Large intestine (tissue), 12 donors: ENCODE results near the gene ZCCHC10. TPM values are rescaled to one million over a fixed set of nuclear protein-coding genes. Genes with fewer than 3 reads are reported as not detected.

ENCODE experiments used
- DNase-seq, 2 donors: peaks; one replicate each; pipeline versions ENCODE4 v3.0.0 to v3.0.0-alpha.2; 2013
- H3K27ac ChIP-seq: one replicate; pipeline ENCODE4 v1.5.1; 2013; ENCODE audit warnings: low read length
- H3K27me3 ChIP-seq: 2 replicates; pipeline ENCODE4 v1.6.1; 2013; ENCODE audit warnings: low read length; ENCODE audit not compliant: control insufficient read depth, insufficient read depth
- H3K36me3 ChIP-seq: 2 replicates; pipeline ENCODE4 v1.6.1; 2013; ENCODE audit warnings: low read length; ENCODE audit not compliant: control insufficient read depth, insufficient read depth
- H3K4me1 ChIP-seq: one replicate; pipeline ENCODE4 v1.6.1; 2013; ENCODE audit warnings: low read length; ENCODE audit not compliant: control insufficient read depth, insufficient read depth
- H3K4me3 ChIP-seq: one replicate; pipeline ENCODE4 v1.5.1; 2013; ENCODE audit warnings: low read length
- H3K9me3 ChIP-seq: one replicate; pipeline ENCODE4 v1.6.1; 2013; ENCODE audit warnings: mild to moderate bottlenecking, low read depth, low read length, moderate library complexity; ENCODE audit not compliant: control insufficient read depth
- WGBS: methylation state at CpG from one replicate; pipeline ENCODE4 v1.1.5; 2013; ENCODE audit warnings: low lambda C conversion rate; ENCODE audit not compliant: insufficient coverage; 5-methylcytosine and 5-hydroxymethylcytosine counted together
- long read RNA-seq, 11 donors: transcript quantifications; one replicate each; lab custom pipeline, GENCODE V29; 2026
- polyA plus RNA-seq: library from polyadenylated mRNA; unstranded; fragments of 120-200 nt; gene quantifications from one replicate; pipeline ENCODE4 v1.2.1, GENCODE V29; 2013

Gene ZCCHC10
- 25.3 TPM for polyA plus RNA-seq
- long read RNA-seq, donor 1, partial matches to known transcripts: 16 of 30 reads
- long read RNA-seq, donor 1, other reads (novel, unspliced or antisense): 8 of 30 reads
- long read RNA-seq, donor 2, transcript ZCCHC10-201 (4 exons, 2,178 nt): major isoform, 7 of 16 reads
- long read RNA-seq, donor 2, partial matches to known transcripts: 0 of 16 reads
- long read RNA-seq, donor 2, other reads (novel, unspliced or antisense): 0 of 16 reads
- long read RNA-seq, donor 3, transcript ZCCHC10-203 (3 exons, 325 nt): minor isoform, 9 of 51 reads
- long read RNA-seq, donor 3, transcript ZCCHC10-201 (4 exons, 2,178 nt): major isoform, 22 of 51 reads
- long read RNA-seq, donor 3, transcript ZCCHC10-206 (4 exons, 608 nt): minor isoform, 7 of 51 reads
- long read RNA-seq, donor 3, transcript ZCCHC10-207 (5 exons, 1,070 nt): minor isoform, 6 of 51 reads
- long read RNA-seq, donor 3, partial matches to known transcripts: 0 of 51 reads
- long read RNA-seq, donor 3, other reads (novel, unspliced or antisense): 0 of 51 reads
- long read RNA-seq, donor 4, partial matches to known transcripts: 0 of 2 reads
- long read RNA-seq, donor 4, other reads (novel, unspliced or antisense): 0 of 2 reads
- long read RNA-seq, donor 5, transcript ZCCHC10-201 (4 exons, 2,178 nt): major isoform, 7 of 9 reads
- long read RNA-seq, donor 5, partial matches to known transcripts: 0 of 9 reads
- long read RNA-seq, donor 5, other reads (novel, unspliced or antisense): 0 of 9 reads
- long read RNA-seq, donor 6, transcript ZCCHC10-201 (4 exons, 2,178 nt): major isoform, 5 of 12 reads
- long read RNA-seq, donor 6, partial matches to known transcripts: 0 of 12 reads
- long read RNA-seq, donor 6, other reads (novel, unspliced or antisense): 0 of 12 reads
- long read RNA-seq, donor 7, partial matches to known transcripts: 0 of 10 reads
- long read RNA-seq, donor 7, other reads (novel, unspliced or antisense): 0 of 10 reads
- long read RNA-seq, donor 8, transcript ZCCHC10-201 (4 exons, 2,178 nt): major isoform, 7 of 19 reads
- long read RNA-seq, donor 8, transcript ZCCHC10-207 (5 exons, 1,070 nt): minor isoform, 5 of 19 reads
- long read RNA-seq, donor 8, partial matches to known transcripts: 0 of 19 reads
- long read RNA-seq, donor 8, other reads (novel, unspliced or antisense): 0 of 19 reads
- long read RNA-seq, donor 9, transcript ZCCHC10-201 (4 exons, 2,178 nt): major isoform, 12 of 21 reads
- long read RNA-seq, donor 9, partial matches to known transcripts: 0 of 21 reads
- long read RNA-seq, donor 9, other reads (novel, unspliced or antisense): 0 of 21 reads
- long read RNA-seq, donor 10, transcript ZCCHC10-201 (4 exons, 2,178 nt): major isoform, 11 of 23 reads
- long read RNA-seq, donor 10, transcript ZCCHC10-207 (5 exons, 1,070 nt): minor isoform, 6 of 23 reads
- long read RNA-seq, donor 10, partial matches to known transcripts: 0 of 23 reads
- long read RNA-seq, donor 10, other reads (novel, unspliced or antisense): 0 of 23 reads
- long read RNA-seq, donor 11, transcript ZCCHC10-201 (4 exons, 2,178 nt): major isoform, 7 of 13 reads
- long read RNA-seq, donor 11, partial matches to known transcripts: 0 of 13 reads
- long read RNA-seq, donor 11, other reads (novel, unspliced or antisense): 0 of 13 reads

GRCh38 chr5:133025804-133026663, at the start of gene ZCCHC10:
TSS of gene ZCCHC10 (minus strand) at chr5:133026549. CDS start at chr5:133026537, 12 bp downstream.
- Histone ChIP-seq H3K4me1 (no peaks in the 10 kb centered on the region), H3K27ac (peak within 1 kb of the TSS; percentile 92), H3K4me3 (peak within 1 kb of the TSS; percentile 87), H3K36me3 (peaks cover 4% of the 10 kb centered on the region), H3K9me3 (no peaks in the 10 kb centered on the region), H3K27me3 (no peaks in the 10 kb centered on the region)
- peak; percentile 90 to 95 for DNase-seq
- 10% methylated on average over 2 of the region's 53 CpGs for WGBS

GRCh38 chr5:133075572-133076536, 49.5 kb upstream of the ZCCHC10 start:
- DNase-seq: no peak
- Histone ChIP-seq H3K36me3 (peaks cover 48% of the 10 kb centered on the region), H3K4me1 (no peaks in the 10 kb centered on the region), H3K4me3 (no peak overlapping the region), H3K27me3 (no peaks in the 10 kb centered on the region), H3K27ac (no peak overlapping the region), H3K9me3 (no peaks in the 10 kb centered on the region)
- 100% methylated on average over 1 of the region's 7 CpGs for WGBS

GRCh38 chr5:133072021-133072420, 45.7 kb upstream of the ZCCHC10 start:
- H3K4me1 ChIP-seq: no peaks in the 10 kb centered on the region
- WGBS: 100% methylated on average over 2 of the region's 4 CpGs
- H3K27me3 ChIP-seq: no peaks in the 10 kb centered on the region
- no peak for DNase-seq
- no peaks in the 10 kb centered on the region for H3K9me3 ChIP-seq
- H3K36me3 ChIP-seq: peaks cover 62% of the 10 kb centered on the region
- H3K27ac ChIP-seq: no peak overlapping the region
- H3K4me3 ChIP-seq: no peak overlapping the region

GRCh38 chr5:133066045-133066444, 39.7 kb upstream of the ZCCHC10 start:
- Histone ChIP-seq H3K4me3 (no peak overlapping the region), H3K4me1 (peaks cover 3% of the 10 kb centered on the region), H3K9me3 (no peaks in the 10 kb centered on the region), H3K27me3 (no peaks in the 10 kb centered on the region), H3K27ac (no peak overlapping the region), H3K36me3 (peaks cover 42% of the 10 kb centered on the region)
- no peak for DNase-seq
- no CpG with 5 or more reads among the region's 2 CpGs for WGBS

GRCh38 chr5:133065471-133065870, 39.1 kb upstream of the ZCCHC10 start:
- Histone ChIP-seq H3K36me3 (peaks cover 36% of the 10 kb centered on the region), H3K27ac (no peak overlapping the region), H3K4me1 (peaks cover 3% of the 10 kb centered on the region), H3K4me3 (no peak overlapping the region), H3K9me3 (no peaks in the 10 kb centered on the region), H3K27me3 (no peaks in the 10 kb centered on the region)
- WGBS: no CpG with 5 or more reads among the region's 1 CpG
- DNase-seq: no peak

- Histone ChIP-seq H3K4me3 (no peak overlapping the region), H3K36me3 (peaks cover 24% of the 10 kb centered on the region), H3K27me3 (no peaks in the 10 kb centered on the region), H3K9me3 (no peaks in the 10 kb centered on the region), H3K4me1 (peaks cover 3% of the 10 kb centered on the region), H3K27ac (no peak overlapping the region)
- WGBS: no CpG with 5 or more reads among the region's 10 CpGs
- peak; percentile 18 to 73 for DNase-seq
These were observed 37.6 kb upstream of the ZCCHC10 start for GRCh38 chr5:133063965-133064364.

GRCh38 chr5:133062276-133062675, 35.9 kb upstream of the ZCCHC10 start:
- H3K4me3 ChIP-seq: no peak overlapping the region
- no peak for DNase-seq
- peaks cover 13% of the 10 kb centered on the region for H3K36me3 ChIP-seq
- no peak overlapping the region for H3K27ac ChIP-seq
- H3K27me3 ChIP-seq: no peaks in the 10 kb centered on the region
- H3K9me3 ChIP-seq: no peaks in the 10 kb centered on the region
- peaks cover 3% of the 10 kb centered on the region for H3K4me1 ChIP-seq
- 100% methylated on average over 1 of the region's 1 CpG for WGBS

- Histone ChIP-seq H3K4me1 (peaks cover 4% of the 10 kb centered on the region), H3K27ac (no peak overlapping the region), H3K27me3 (no peaks in the 10 kb centered on the region), H3K9me3 (no peaks in the 10 kb centered on the region), H3K36me3 (no peaks in the 10 kb centered on the region), H3K4me3 (no peak overlapping the region)
- no peak for DNase-seq
- 100% methylated on average over 1 of the region's 3 CpGs for WGBS
These were observed 33.3 kb upstream of the ZCCHC10 start for GRCh38 chr5:133059621-133060020.
